Measurements from ENCODE around the gene HAUS1.
"Not testable (repeated sequence)": the region's sequence is repeated elsewhere in the genome, so short reads cannot be mapped to it uniquely, and the experiment has no call there.

HAUS1 gene

GRCh38 chr18:46088501-46088900 is 15.7 kb upstream of the HAUS1 start:
- not testable (repeated sequence) for DNase-seq (ENCODE audit: low read depth)

- DNase-seq (ENCODE audit: low read depth), result no peak
Observed at GRCh38 chr18:46095532-46095931, 8.7 kb upstream of the HAUS1 start.

GRCh38 chr18:46096651-46097300 is 7.4 kb upstream of the HAUS1 start:
- DNase-seq (ENCODE audit: low read depth), result no peak

- peak; percentile 9 for DNase-seq (ENCODE audit: low read depth)
Observed at GRCh38 chr18:46097431-46097800, 6.8 kb upstream of the HAUS1 start.

GRCh38 chr18:46097801-46098615 is 6.2 kb upstream of the HAUS1 start, which contains the start of gene ATP5F1A:
TSS of gene ATP5F1A (minus strand) at chr18:46098296. CDS start at chr18:46098231, 65 bp downstream.
- DNase-seq (ENCODE audit: low read depth), result peak; percentile 81

GRCh38 chr18:46098616-46098933 is 5.6 kb upstream of the HAUS1 start:
- DNase-seq (ENCODE audit: low read depth), result no peak

- DNase-seq (ENCODE audit: low read depth), result no peak
Observed at GRCh38 chr18:46099463-46099862, 4.7 kb upstream of the HAUS1 start.

- DNase-seq (ENCODE audit: low read depth), result no peak
Observed at GRCh38 chr18:46109386-46109785, 5.2 kb downstream of the HAUS1 start.

- DNase-seq (ENCODE audit: low read depth), result no peak
Observed at GRCh38 chr18:46110406-46110805, 6.2 kb downstream of the HAUS1 start.

- DNase-seq (ENCODE audit: low read depth), result no peak
Observed at GRCh38 chr18:46113751-46114150, 9.6 kb downstream of the HAUS1 start.

- not testable (repeated sequence) for DNase-seq (ENCODE audit: low read depth)
Observed at GRCh38 chr18:46126625-46127024, 22.4 kb downstream of the HAUS1 start.

- no peak for DNase-seq (ENCODE audit: low read depth)
Observed at GRCh38 chr18:46130061-46130460, 25.9 kb downstream of the HAUS1 start.

GRCh38 chr18:46130549-46130948 is 26.4 kb downstream of the HAUS1 start:
- not testable (repeated sequence) for DNase-seq (ENCODE audit: low read depth)

- DNase-seq (ENCODE audit: low read depth), result no peak
Observed at GRCh38 chr18:46133534-46133933, 29.3 kb downstream of the HAUS1 start.

- no peak for DNase-seq (ENCODE audit: low read depth)
Observed at GRCh38 chr18:46134920-46135675, 30.9 kb downstream of the HAUS1 start.

- no peak for DNase-seq (ENCODE audit: low read depth)
Observed at GRCh38 chr18:46140173-46140572, 36.0 kb downstream of the HAUS1 start.

GRCh38 chr18:46141199-46141598 is 37.0 kb downstream of the HAUS1 start:
- DNase-seq (ENCODE audit: low read depth), result no peak

GRCh38 chr18:46148810-46149209 is 44.6 kb downstream of the HAUS1 start:
- DNase-seq (ENCODE audit: low read depth), result no peak

- DNase-seq (ENCODE audit: low read depth), result no peak
Observed at GRCh38 chr18:46152436-46152807, 48.2 kb downstream of the HAUS1 start.

GRCh38 chr18:46152808-46153617 is 48.8 kb downstream of the HAUS1 start:
- DNase-seq (ENCODE audit: low read depth), result no peak

GRCh38 chr18:46155641-46156051 is 51.5 kb downstream of the HAUS1 start:
- DNase-seq (ENCODE audit: low read depth), result peak; percentile 26

- DNase-seq (ENCODE audit: low read depth), result no peak
Observed at GRCh38 chr18:46156124-46156745, 52.0 kb downstream of the HAUS1 start.
